Stimulated activated naive CD8-positive, alpha-beta T cell treated with anti-CD3 and anti-CD28 coated beads, Interleukin-15, Interleukin-2, amounts not matched to agents 100 U/mL and 50 U/mL, for 24 hours (primary cell): ENCODE measurements around the gene IGFALS.
A peak's percentile ranks its signal among the peaks of the same experiment; 100 is the strongest.

ENCODE experiments used
- ATAC-seq: fragments of 150-1000 bp; cut with Tn5 transposase; one replicate; pipeline ENCODE4 v1.10.0; 2021
- DNase-seq: peaks from one replicate; pipeline ENCODE4 v3.0.0; 2021

IGFALS gene

GRCh38 chr16:1789643-1790045 is 3.9 kb downstream of the IGFALS start:
- ATAC-seq: no peak
- DNase-seq: no peak

DNA sequence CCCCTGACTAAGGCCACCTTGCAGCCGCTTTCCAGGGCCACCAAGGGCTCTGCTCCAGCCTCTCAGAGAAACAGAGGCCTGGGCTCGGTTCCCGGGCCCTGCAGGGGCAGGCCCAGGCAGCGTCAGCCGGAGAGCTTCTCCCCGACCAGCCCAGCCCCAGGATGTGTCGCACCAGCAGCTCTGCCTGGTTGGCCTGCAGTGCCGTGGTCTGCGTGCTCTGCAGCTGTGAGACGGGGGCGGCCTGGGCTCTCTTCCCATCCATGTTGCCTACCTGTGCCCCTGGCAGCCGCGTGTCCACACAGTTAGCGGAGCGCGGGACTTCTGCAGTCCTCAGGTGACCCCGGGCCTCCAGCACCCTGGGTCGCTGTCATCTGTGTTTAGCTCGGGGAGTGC is 4.8 kb downstream of the IGFALS start:
- ATAC-seq: no peak
- DNase-seq: no peak

DNA sequence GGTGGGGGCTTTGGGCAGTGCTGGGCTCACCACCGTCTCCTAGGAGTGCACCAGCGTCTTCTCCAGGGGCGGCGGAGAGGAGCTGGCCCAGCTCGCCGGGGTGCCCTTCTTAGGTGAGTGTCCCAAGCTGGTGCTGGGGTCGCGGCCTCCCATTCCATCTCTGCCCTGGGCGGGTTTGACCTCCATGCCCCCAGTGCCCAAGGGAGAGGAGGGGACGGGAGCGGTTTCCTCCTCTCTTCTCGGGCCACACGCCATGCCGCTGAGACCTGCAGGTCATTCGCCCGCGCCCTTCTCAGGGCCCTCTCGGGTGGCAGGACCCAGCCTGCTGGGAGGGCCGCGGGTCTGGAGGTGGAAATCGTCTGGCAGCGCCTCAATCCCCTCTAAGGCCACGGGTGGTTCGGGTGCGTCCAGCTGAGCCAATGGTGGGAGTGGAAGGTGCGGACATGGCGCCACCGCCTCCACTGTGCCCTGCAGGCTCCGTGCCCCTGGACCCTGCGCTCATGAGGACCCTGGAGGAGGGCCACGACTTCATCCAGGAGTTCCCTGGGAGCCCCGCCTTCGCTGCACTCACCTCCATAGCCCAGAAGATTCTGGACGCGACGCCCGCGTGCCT is 5.3 kb downstream of the IGFALS start:
- DNase-seq (no peak), ATAC-seq (no peak)

GRCh38 chr16:1787322-1788094 is 6.0 kb downstream of the IGFALS start:
- ATAC-seq (no peak), DNase-seq (no peak)

DNA sequence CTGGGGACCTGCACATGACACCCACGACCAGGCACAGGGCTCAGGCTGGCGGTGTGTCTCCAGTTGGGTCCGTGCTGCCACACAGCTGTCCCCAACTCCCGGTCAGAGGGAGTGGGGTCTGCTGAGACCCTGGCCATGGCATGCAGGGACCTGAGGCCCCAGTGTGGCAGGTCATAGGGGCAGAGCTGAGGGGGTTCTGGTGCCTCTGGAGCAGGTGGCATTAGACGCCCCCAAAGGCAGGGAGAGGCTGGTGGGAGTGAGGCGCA is 6.5 kb downstream of the IGFALS start:
- peak; percentile 2 for DNase-seq
- ATAC-seq: no peak

GRCh38 chr16:1786242-1787055 is 7.1 kb downstream of the IGFALS start:
- ATAC-seq (no peak), DNase-seq (peak; percentile 4)

DNA sequence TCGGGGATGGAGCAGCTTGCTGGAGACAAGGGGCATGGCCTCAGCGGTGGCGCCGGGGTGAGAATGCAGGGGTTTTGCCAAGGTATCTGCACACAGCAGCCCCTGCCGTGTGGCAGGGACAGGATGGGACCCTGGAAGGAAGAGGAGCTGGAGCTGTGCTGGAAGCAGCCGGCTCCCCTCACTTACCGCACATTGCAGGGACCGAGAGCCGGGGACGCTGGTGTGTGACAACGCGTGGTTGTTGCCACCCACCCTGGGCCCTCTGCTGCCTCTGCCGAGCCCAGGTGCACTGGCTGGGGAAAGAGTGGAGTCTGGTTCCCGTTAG is 7.7 kb downstream of the IGFALS start:
- DNase-seq (no peak), ATAC-seq (no peak)

DNA sequence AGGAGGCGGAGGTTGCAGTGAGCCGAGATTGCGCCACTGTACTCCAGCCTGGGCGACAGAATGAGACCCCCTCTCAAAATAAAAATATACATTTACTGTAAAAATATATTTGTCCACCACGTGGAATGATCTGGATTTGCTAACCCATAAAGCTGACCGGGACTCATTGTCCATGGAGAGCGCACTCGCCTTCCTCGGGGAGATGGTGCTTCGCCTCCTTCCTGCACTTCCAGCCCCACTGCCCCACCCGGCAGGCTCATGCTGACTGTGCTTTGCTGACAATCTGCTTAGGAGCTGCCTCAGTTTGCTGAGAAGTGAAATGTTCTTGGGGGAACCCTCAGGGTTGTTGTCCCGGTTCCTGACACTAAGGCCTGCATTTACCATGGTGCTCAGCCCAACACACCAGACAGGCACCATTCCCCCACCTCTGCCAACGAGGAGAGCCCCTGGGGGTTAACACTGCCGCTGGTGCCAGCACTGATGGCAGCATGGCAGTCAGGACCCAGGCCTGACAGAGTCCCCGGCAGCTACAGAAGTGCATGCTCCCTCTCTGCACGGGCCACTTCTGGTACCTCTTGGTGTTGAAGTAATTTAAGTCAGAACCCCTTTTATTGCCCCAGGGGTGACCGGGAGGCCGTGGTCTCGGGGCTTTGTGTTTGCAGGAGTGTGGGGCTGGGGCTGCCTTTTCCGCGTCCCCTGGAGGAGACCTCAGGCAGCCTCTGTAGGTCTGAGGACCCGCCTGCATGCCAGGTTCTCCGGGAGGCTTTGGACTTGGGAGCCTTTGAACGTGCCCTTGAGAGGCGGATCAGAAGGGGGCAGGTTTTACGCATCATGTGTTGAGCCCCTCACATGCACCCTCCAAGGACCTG is 8.3 kb downstream of the IGFALS start:
- no peak for ATAC-seq

DNA sequence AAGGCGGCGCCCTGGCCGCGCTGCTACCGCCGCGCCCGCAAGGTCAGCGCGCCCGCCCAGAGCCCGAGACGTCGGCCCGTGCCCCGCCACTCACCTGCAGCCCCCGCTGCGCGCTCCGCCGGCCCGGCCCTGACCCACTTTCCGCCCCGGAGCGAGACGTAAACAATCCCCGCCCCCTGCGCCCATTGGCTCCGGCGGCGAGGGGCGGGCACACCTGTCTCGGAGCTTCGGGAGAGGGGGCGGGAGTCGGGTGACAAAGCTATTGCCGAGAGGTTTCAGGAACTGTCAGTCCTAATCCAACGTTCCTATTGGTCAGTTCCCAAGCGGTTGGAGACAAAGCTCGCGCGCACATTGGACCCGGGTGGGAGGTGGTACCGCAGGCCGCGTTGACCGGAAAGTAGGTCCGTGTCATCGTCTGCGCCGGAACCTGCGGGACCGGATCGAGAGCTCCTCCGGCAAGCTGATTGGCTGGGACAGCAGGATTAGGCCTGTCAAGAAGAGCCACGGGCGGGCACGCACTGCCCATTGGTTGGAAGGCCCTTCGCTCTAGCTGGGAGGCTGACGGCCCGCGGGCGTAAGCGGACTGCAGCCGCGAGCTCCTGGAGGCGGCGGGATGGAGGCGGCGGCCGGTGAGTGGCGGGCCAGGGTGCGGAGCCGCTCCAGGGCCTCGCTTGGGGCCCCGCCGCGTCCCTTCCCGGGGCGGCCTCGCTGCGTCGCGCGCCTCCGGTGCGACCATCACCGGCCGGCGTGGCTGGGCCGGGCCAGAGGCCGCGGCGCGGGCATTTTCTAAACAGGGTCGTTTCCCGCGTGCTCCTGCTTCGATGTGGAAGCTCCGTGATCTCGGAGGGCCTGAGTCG is 10.9 kb downstream of the IGFALS start, which contains the start of the genes NUBP2 and SPSB3:
TSS of gene NUBP2 (plus strand) at position 553 of the 857 bp plus-strand sequence. CDS start at position 614, 61 bp downstream.
TSS of gene SPSB3 (minus strand) at position 164 of the 857 bp plus-strand sequence. CDS start 1,088 bp downstream, outside the sequence.
- ATAC-seq (peak; percentile 94), DNase-seq (peak; percentile 97)

More for the DNA sequence above, 8.3 kb downstream of the IGFALS start:
- peak; percentile 4 for DNase-seq

- ATAC-seq (peak; percentile 2), DNase-seq (peak; percentile 54)
Measured at GRCh38 chr16:1781758-1782407, 11.6 kb downstream of the IGFALS start.

- DNase-seq (no peak), ATAC-seq (no peak)
Measured at GRCh38 chr16:1781254-1781653, 12.3 kb downstream of the IGFALS start.

DNA sequence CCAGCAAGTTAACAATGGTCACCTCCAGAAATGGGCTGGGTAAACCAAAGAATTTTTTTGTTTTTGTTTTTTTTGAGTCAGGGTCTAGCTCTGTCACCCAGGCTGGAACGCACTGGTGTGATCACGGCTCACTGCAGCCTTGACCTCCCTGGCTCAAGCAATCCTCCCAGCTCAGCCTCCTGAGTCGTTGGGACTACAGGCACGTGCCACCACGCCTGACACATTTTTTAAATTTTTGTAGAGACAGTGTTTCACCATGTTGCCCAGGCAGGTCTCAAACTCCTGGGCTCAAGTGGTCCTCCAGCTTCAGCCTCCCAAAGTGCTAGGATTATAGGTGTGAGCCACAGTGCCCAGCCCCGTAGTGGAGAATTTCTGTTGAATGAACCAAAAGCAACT is 12.8 kb downstream of the IGFALS start:
- ATAC-seq (no peak), DNase-seq (no peak)

DNA sequence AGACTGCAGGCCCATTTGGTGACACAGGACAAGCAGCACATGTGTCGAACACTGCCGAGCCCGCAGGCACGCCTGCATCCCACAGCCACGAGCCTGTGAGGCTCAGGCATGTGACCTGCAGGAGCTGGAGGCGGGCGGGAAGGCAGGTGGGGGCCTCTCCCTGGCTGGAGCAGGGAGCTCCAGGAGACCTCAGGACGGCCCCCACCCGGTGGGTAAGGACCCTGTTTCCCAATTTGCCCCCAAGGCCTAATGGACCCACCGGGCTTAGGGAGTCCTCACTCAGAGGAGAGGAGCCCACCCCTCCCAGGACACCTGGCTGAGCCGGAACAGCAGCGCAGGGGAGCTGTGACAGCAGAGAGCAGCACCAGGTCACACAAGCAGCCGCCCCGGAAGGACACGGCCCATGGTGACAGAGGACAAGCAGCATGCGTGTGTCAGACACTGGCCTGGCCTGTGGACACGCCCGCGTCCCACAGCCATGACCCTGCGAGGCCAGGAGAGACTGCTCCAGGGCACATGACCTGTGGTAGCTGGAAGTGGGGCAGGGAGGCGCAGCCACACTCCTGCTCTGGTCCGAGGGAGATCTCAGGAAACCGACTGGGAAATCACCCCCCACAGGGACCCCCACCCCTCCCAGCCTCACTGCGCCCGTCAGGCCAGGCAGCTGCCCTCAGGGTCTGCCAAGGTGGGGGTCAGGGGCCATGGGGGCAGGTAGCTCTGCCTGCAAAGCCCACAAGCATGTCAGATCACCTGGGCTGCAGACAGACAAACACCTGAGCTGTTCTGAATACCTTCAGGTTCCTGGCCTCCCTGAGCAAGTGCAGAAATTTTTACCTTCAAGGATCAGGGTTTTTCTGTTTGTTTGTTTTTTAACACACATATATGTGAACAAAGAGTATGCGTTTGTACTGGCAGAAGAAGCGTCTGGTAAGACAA is 13.5 kb downstream of the IGFALS start:
- DNase-seq (no peak), ATAC-seq (no peak)

DNA sequence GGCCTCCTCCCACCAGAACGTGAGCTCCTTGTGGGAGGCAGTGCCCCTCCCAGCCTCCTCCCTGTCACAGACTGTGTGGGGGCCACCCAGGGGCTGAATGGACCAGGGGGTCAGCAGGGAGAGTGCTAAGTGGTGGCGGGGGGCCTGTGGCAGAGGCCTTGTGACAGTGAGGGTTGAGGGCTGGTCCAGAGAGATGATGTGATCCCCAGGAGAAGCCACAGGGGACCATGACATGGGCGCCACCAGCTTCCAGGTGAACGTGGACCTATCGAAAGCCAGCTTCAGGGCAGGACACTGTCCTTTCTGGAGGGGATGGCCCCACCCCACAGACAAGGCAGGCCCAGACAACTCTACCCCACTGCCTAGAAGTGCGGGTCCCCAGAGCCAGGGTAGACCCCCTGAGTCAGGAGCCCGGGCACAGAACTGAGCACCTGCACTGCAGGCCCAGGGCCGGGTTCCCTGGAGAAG is 14.2 kb downstream of the IGFALS start:
- DNase-seq: no peak
- ATAC-seq: no peak

DNA sequence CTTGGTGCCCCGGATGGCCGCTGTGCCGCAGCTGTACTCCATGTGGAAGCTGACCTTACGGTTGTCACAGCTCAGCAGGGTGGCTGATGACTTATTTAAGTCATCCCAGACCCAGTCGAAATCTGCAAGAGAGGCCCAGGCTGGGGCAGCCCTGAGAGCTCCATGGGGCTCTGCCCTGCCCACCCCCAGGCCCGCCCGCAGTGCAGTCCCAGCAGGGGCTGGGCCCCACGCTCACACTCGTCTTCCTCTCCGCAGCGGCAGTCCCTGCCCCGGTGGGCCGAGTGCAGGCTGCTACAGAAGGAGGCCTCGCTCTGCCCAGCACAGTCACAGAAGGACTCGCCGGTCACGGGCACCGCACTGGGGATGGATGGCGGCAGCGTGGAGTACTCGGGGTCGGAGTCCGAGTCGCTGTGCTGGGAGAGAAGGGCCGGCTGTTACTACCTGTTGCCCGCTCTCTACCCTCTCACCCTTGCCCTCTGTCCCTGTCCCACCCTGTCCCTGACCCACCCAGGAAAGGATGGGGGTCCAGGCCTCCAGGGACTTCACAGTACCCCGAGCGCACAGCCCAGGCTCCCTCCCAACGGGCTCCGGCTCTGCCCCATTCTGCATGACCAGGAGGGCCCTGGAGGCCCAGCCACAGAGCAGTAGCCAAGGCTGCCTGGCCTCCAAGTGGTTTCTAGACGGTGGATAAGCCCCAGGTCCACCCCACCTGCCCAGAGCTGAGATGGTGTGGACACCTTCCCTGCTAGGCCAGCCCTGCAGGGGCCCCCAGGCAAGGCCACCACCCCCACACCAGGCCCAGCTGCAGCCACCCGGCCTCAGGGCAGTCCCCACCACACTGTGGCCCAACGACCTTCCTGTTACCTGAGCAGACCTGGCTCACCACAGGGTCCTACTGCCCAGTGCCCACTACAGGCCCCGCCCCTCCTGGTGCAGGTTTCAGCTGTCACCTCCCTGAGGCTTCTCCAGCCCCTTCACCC is 15.0 kb downstream of the IGFALS start:
- ATAC-seq (no peak), DNase-seq (no peak)

DNA sequence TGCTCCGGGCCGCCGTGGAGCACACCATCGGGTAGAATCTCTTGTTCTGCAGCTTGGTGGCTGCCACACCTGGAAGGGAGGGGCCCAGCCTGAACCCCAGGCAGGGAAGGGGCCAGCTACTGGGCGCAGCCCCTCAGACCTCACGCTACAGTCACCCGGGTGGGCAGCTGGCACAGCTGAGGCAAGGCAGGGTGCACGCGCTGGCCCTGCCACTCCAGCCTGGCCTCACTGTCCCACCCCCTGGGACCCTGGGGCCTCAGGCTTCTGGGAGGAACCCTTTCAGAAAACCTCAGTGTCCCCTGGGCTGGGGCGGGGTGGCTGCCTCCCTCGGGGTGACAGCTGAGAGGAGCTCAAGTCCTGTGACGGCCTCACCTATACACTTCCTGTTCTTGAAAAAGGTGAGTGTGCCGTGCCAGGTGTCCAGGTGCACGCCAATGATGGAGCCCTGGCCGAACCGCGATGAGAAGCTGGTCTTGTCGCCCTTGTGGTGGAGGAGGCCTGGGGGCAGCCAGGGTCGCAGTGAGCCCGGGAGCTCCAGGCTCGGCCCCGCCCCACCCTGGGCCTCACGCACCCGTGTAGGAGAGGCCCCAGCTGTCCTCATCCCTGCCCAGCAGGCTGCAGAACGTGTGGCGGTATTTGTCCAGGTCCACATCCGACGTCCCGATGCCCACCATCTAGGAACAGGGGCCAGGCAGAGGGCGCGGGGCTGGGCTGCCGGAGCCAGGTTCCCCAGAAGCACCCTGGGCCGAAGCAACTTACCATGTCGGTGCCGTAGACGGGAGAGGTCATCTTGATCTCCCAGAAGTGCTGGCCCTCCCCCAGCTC is 15.9 kb downstream of the IGFALS start:
- no peak for ATAC-seq
- DNase-seq: no peak

GRCh38 chr16:1776991-1777374 is 16.5 kb downstream of the IGFALS start:
- no peak for DNase-seq
- ATAC-seq: no peak

DNA sequence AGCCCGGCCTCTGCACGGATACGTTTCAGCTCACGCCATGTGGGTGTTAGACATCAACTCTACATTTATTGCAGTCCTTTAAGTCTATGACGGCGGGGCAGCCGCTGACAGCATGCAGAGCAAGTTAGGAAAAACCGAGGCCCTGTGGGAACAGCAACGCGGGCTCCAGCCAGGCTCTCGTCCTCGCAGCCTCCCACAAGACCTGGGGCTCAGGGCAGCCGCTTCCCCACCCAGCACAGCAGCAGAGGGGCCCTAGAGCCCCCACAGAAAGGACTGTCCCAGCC is 16.9 kb downstream of the IGFALS start:
- no peak for ATAC-seq
- no peak for DNase-seq
